ENCODE results near the gene CHD1L. TPM values are rescaled to one million over a fixed set of nuclear protein-coding genes. Genes with fewer than 3 reads are reported as not detected.
A peak's percentile ranks its signal among the peaks of the same experiment; 100 is the strongest.

Gene CHD1L
- total and polyA plus RNA-seq, 2 of the 13 experiments (the other 11 are each of a cell fraction or from before 2014, with no cell fraction given) = 74.3 to 111 TPM

DNA sequence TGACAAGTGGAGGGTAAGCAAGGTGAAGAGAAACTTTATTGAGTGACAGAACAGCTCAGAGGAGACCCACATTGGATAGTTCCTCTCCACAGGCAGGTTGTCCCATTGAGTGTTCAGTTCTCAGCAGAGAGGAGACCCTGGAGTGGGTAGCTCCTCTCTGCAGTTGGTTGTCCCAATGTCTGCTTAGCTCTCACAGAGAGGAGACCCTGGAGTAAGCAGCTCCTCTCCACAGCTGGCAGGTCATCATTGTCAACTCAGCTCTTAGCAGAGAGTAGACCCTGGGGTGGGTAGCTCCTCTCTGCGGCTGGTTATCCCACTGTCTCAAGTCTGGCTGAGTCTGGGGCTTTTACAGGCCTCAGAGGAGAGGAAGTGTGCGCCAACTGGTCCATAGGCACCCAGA lies 6.0 kb upstream of the CHD1L start (continued):
- TF ChIP-seq, protein P1, sequence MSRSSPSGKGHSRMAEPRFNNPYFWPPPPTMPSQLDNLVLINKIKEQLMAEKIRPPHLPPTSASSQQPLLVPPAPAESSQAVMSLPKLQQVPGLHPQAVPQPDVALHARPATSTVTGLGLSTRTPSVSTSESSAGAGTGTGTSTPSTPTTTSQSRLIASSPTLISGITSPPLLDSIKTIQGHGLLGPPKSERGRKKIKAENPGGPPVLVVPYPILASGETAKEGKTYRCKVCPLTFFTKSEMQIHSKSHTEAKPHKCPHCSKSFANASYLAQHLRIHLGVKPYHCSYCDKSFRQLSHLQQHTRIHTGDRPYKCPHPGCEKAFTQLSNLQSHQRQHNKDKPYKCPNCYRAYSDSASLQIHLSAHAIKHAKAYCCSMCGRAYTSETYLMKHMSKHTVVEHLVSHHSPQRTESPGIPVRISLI (CRISPR knock-in tag; IDR thresholded peaks at IDR 0.05; ENCODE audit: borderline replicate concordance) = no peak
- TF ChIP-seq MAZ (IDR thresholded peaks at IDR 0.05; ENCODE audit: borderline replicate concordance, low read depth, low read length) (no peak), MAZ (CRISPR knock-in tag; IDR thresholded peaks at IDR 0.05; ENCODE audit: low read depth) (no peak), ZNF589 (CRISPR knock-in tag; conservative IDR thresholded peaks at IDR 0.05) (no peak)
- TF ChIP-seq, protein P2, sequence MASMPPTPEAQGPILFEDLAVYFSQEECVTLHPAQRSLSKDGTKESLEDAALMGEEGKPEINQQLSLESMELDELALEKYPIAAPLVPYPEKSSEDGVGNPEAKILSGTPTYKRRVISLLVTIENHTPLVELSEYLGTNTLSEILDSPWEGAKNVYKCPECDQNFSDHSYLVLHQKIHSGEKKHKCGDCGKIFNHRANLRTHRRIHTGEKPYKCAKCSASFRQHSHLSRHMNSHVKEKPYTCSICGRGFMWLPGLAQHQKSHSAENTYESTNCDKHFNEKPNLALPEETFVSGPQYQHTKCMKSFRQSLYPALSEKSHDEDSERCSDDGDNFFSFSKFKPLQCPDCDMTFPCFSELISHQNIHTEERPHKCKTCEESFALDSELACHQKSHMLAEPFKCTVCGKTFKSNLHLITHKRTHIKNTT (CRISPR knock-in tag; IDR thresholded peaks at IDR 0.05) = no peak
- TF ChIP-seq, protein P3, sequence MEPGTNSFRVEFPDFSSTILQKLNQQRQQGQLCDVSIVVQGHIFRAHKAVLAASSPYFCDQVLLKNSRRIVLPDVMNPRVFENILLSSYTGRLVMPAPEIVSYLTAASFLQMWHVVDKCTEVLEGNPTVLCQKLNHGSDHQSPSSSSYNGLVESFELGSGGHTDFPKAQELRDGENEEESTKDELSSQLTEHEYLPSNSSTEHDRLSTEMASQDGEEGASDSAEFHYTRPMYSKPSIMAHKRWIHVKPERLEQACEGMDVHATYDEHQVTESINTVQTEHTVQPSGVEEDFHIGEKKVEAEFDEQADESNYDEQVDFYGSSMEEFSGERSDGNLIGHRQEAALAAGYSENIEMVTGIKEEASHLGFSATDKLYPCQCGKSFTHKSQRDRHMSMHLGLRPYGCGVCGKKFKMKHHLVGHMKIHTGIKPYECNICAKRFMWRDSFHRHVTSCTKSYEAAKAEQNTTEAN (CRISPR knock-in tag; conservative IDR thresholded peaks at IDR 0.05) = no peak

DNA sequence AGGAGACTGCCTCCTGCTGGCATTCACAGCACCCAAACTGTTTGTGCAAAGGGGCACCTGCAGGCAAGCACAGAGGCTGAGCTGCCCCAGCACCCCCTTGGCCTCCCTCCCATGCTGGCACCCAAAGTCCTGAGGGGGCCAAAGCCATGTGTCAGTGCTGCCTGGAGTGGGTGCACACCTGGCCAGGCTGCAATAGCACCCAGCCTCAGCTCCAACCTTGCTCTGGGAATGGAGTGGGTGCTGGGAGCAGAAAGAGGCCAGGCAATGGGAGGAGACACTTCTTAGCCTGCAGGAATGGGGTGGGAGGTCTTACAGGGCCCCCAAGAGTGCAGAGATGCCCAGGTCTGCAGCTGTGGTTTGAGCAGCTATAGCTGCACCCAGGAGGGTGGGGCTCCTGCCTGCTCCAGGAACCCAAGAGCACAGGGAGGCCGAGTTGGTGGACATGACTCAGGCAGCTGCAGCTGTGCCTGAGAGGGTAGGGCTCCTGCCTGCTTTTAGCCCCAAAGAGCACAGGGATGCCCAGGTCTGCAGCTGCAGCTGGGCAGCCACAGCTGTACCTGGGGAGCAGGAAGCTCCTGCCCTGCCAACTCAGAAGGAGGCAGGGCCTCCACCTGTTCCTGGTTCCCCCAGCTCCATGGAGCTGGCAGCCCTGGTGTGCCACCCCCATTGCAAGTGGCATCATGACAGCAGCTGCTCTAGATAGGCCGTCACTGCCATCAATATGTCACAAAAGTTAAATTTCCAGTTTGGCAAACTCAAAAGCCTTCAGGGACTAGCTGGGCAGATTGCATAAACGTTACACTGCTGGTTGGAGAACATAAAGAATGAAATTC lies 5.3 kb upstream of the CHD1L start:
- WGBS (ENCODE audit: low lambda C conversion rate) = 30% methylated on average over 2 of the region's 3 CpGs
- TF ChIP-seq RBM22 (optimal IDR thresholded peaks at IDR 0.05; ENCODE audit: low read length) (peak; percentile 41), ZNF788 (CRISPR knock-in tag; IDR thresholded peaks at IDR 0.05; ENCODE audit: borderline replicate concordance) (0 out of 2 replicates have a peak, but pooled peaks have one; percentile 38), ZNF878 (CRISPR knock-in tag; IDR thresholded peaks at IDR 0.05) (no peak), PTBP1 (IDR thresholded peaks at IDR 0.05; ENCODE audit: low read depth, low read length, poor library complexity, severe bottlenecking) (no peak), SP4 (CRISPR knock-in tag; IDR thresholded peaks at IDR 0.05) (0 out of 2 replicates have a peak, but pooled peaks have one; percentile 25), ZNF776 (CRISPR knock-in tag; IDR thresholded peaks at IDR 0.05) (0 out of 2 replicates have a peak, but pooled peaks have one; percentile 20), POLR2G (IDR thresholded peaks at IDR 0.05; ENCODE audit: low read depth, low read length) (peak; percentile 46; the same call in 1 of the 2 replicates)
- TF ChIP-seq, protein P4, sequence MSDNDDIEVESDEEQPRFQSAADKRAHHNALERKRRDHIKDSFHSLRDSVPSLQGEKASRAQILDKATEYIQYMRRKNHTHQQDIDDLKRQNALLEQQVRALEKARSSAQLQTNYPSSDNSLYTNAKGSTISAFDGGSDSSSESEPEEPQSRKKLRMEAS (IDR thresholded peaks at IDR 0.05) = peak; percentile 10; the same call in 1 of the 2 replicates
- TF ChIP-seq, protein P5, sequence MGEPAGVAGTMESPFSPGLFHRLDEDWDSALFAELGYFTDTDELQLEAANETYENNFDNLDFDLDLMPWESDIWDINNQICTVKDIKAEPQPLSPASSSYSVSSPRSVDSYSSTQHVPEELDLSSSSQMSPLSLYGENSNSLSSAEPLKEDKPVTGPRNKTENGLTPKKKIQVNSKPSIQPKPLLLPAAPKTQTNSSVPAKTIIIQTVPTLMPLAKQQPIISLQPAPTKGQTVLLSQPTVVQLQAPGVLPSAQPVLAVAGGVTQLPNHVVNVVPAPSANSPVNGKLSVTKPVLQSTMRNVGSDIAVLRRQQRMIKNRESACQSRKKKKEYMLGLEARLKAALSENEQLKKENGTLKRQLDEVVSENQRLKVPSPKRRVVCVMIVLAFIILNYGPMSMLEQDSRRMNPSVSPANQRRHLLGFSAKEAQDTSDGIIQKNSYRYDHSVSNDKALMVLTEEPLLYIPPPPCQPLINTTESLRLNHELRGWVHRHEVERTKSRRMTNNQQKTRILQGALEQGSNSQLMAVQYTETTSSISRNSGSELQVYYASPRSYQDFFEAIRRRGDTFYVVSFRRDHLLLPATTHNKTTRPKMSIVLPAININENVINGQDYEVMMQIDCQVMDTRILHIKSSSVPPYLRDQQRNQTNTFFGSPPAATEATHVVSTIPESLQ (CRISPR knock-in tag; conservative IDR thresholded peaks at IDR 0.05) = no peak

More for the DNA sequence above, 5.3 kb upstream of the CHD1L start:
- peak; percentile 17; the same call in 2 of the 3 replicates for ATAC-seq
- peaks cover 87% of the 10 kb centered on the region for H3K4me1 ChIP-seq (ENCODE audit: insufficient read depth, low read length)
- no peaks in the 10 kb centered on the region; a peak in 1 of 5 replicates for H3K36me3 ChIP-seq (replicated peaks in 1 of 2; ENCODE audit: control insufficient read depth in 1 of 2, insufficient read depth in 2 of 2, low read length in 2 of 2)
- H4K20me1 ChIP-seq (ENCODE audit: insufficient read depth, low read length) = no peaks in the 10 kb centered on the region
- peaks cover 7% of the 10 kb centered on the region for H3K79me2 ChIP-seq (ENCODE audit: insufficient read depth, low read length)
- POLR2A ChIA-PET = interaction anchor here (0.7 to 5.3 kb wide), 8 partner anchors 13 to 66 kb away, joined by 3 to 101 read pairs (median 4); partner anchors contain the start of genes FMO5 and PRKAB2
- intact Hi-C loops (cut with micrococcal nuclease; ENCODE audit: unreplicated experiment) = loop anchor here (5.0 kb wide), 1 partner anchor 35 kb away; no protein-coding TSS in a partner anchor
- no peak for FAIRE-seq
- no TSS peak for BruUV-seq (replicated peaks)
- in situ Hi-C loops (cut with HindIII; ENCODE audit: extremely low pct_ligation_motif_present, low pct_unique_long_range_greater_than_20kb) = no loop called here
- no peak overlapping the region for H2AFZ ChIP-seq (ENCODE audit: low read length)
- no peak for DNase-seq (ENCODE audit: low spot score)
- CTCF ChIA-PET (ENCODE audit: low intra/inter-chr PET ratio, low total read pairs) = no interaction called here
- peak overlapping the region; percentile 93 for H3K27ac ChIP-seq (ENCODE audit: extremely low read length, insufficient read depth, low read length)
- H3K9me3 ChIP-seq (ENCODE audit: low read length) = no peaks in the 10 kb centered on the region
- peak overlapping the region; percentile 53 for H3K9ac ChIP-seq (ENCODE audit: insufficient read depth, low read depth, low read length)
- H3K27me3 ChIP-seq (ENCODE audit: control insufficient read depth in 1 of 2, insufficient read depth in 2 of 2, low read length in 2 of 2) = no peaks in the 10 kb centered on the region
- H3K4me2 ChIP-seq (ENCODE audit: low read depth, low read length) = peak overlapping the region; percentile 73
- H3K4me3 ChIP-seq (replicated peaks in 1 of 3; ENCODE audit: insufficient read depth in 1 of 3, low read depth in 2 of 3, low read length in 3 of 3) = no peak overlapping the region; a peak in 2 of 6 replicates
